Renal pelvis (tissue), 4 donors: Measurements from ENCODE around the gene CYP51A1. TPM values are rescaled to one million over a fixed set of nuclear protein-coding genes. Genes with fewer than 3 reads are reported as not detected.
"Not testable (repeated sequence)": the region's sequence is repeated elsewhere in the genome, so short reads cannot be mapped to it uniquely, and the experiment has no call there.

ENCODE experiments used
- DNase-seq: peaks from one replicate; pipeline ENCODE4 v3.0.0-alpha.2; 2013
- polyA plus RNA-seq, 3 donors: library from polyadenylated mRNA; unstranded; fragments of 120-200 nt; gene quantifications; one replicate each; pipeline ENCODE4 v1.2.1, GENCODE V29; 2013; ENCODE audit not compliant: insufficient read length in 3 of 3

The CYP51A1 gene
- polyA plus RNA-seq, 3 donors: 69.4 to 87.2 (median 77.5) TPM

- peak; percentile 70 for DNase-seq
These were observed 994 bp upstream of the CYP51A1 start for GRCh38 chr7:92135052-92135889.

- DNase-seq: peak; percentile 79
These were observed 473 bp downstream of the CYP51A1 start for GRCh38 chr7:92133737-92134270.

- DNase-seq: no peak
These were observed 1.0 kb downstream of the CYP51A1 start for GRCh38 chr7:92133133-92133736.

GRCh38 chr7:92131764-92132330, 2.4 kb downstream of the CYP51A1 start:
- DNase-seq: no peak

- no peak for DNase-seq
These were observed 3.2 kb downstream of the CYP51A1 start for GRCh38 chr7:92131093-92131492.

GRCh38 chr7:92121681-92122080, 12.6 kb downstream of the CYP51A1 start:
- no peak for DNase-seq

- no peak for DNase-seq
These were observed 15.0 kb downstream of the CYP51A1 start for GRCh38 chr7:92119213-92119759.

- DNase-seq: no peak
These were observed 17.3 kb downstream of the CYP51A1 start for GRCh38 chr7:92116949-92117348.

- DNase-seq: no peak
These were observed 18.5 kb downstream of the CYP51A1 start for GRCh38 chr7:92115821-92116220.

- DNase-seq: no peak
These were observed 23.4 kb downstream of the CYP51A1 start for GRCh38 chr7:92110857-92111256.

- DNase-seq: no peak
These were observed 25.5 kb downstream of the CYP51A1 start for GRCh38 chr7:92108821-92109220.

- DNase-seq: not testable (repeated sequence)
These were observed 31.4 kb downstream of the CYP51A1 start for GRCh38 chr7:92102862-92103261.

GRCh38 chr7:92100534-92100933, 33.7 kb downstream of the CYP51A1 start:
- DNase-seq: no peak

- DNase-seq: no peak
These were observed 38.9 kb downstream of the CYP51A1 start for GRCh38 chr7:92095380-92095779.

- DNase-seq: no peak
These were observed 42.1 kb downstream of the CYP51A1 start for GRCh38 chr7:92092210-92092609.

- no peak for DNase-seq
These were observed 46.0 kb downstream of the CYP51A1 start for GRCh38 chr7:92088266-92088665.

- not testable (repeated sequence) for DNase-seq
These were observed 50.4 kb downstream of the CYP51A1 start for GRCh38 chr7:92083922-92084321.

- DNase-seq: no peak
These were observed 57.8 kb downstream of the CYP51A1 start for GRCh38 chr7:92076509-92076908.

GRCh38 chr7:92075455-92076158, 58.7 kb downstream of the CYP51A1 start:
- no peak for DNase-seq

- no peak for DNase-seq
These were observed 61.6 kb downstream of the CYP51A1 start for GRCh38 chr7:92072708-92073107.

- no peak for DNase-seq
These were observed 62.2 kb downstream of the CYP51A1 start for GRCh38 chr7:92072121-92072520.

- no peak for DNase-seq
These were observed 63.2 kb downstream of the CYP51A1 start for GRCh38 chr7:92071032-92071431.
